Activated naive CD4-positive, alpha-beta T cell treated with anti-CD3 and anti-CD28 coated beads, Interleukin-2, amount 10 ng/mL, durations not matched to agents 7 days and 5 days (primary cell): ENCODE data around the gene ABCB11.

Source experiments
- CTCF ChIA-PET: fragments of 350-600 bp; sonication (Branson Sonifier 250); formaldehyde crosslinking; loops from one replicate; lab custom pipeline; 2021; ENCODE audit warnings: antibody characterized with exemption; lab: Charles Lee
- DNase-seq: peaks from one replicate; pipeline ENCODE4 v3.0.0-alpha.2; 2020
- H3K27ac Mint-ChIP-seq: one replicate; pipeline ENCODE4 v1.8.0; 2021; ENCODE audit warnings: mild to moderate bottlenecking, moderate library complexity, mixed read lengths
- H3K27me3 Mint-ChIP-seq: one replicate; pipeline ENCODE4 v1.8.0; 2021; ENCODE audit warnings: mild to moderate bottlenecking, mixed read lengths
- H3K36me3 Mint-ChIP-seq: one replicate; pipeline ENCODE4 v1.8.0; 2021; ENCODE audit warnings: mixed read lengths
- H3K4me1 Mint-ChIP-seq: one replicate; pipeline ENCODE4 v1.8.0; 2021; ENCODE audit warnings: mixed read lengths
- H3K4me3 Mint-ChIP-seq: one replicate; pipeline ENCODE4 v1.8.0; 2021; ENCODE audit warnings: mild to moderate bottlenecking, moderate library complexity, mixed read lengths
- H3K9me3 Mint-ChIP-seq: one replicate; pipeline ENCODE4 v1.8.0; 2021; ENCODE audit warnings: mixed read lengths

Gene ABCB11

DNA sequence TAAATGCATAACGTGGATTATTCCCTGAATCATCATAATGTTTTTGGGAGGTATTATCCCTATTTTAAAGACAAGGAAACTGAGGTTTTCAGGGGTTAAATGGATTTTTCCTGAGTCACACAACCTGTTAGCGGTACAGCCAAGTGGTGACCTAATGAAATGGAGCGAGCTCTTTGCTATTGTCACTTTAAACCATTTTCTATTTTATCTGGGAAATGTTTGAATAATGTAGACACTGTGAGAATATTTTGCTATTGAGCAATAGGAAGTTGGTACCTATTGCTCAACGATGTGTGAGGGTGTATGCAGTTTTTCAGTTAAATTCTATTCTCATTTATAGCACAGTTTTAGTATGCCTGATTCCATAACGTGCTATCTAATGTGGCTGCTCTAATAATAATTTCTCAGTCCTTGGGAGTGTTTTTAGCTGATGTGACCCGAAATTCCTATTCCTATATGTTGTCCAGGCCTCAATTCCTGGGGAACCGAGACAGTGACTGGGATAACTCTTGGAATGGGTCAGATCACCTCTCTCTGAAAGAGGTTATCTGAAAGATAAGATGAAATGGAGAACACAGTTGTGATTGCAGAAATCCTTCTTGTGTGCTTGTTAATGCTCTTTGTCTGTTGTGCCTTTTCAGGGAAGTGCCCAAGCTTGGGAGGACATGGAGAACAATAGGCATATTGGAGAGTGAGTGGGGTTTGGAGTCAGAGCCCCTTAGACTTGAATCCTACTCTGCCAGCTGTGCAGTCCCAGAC, 38.4 kb downstream of the ABCB11 start:
- Mint-ChIP-seq H3K27ac (no peak overlapping the region), H3K4me3 (no peak overlapping the region), H3K27me3 (no peaks in the 10 kb centered on the region), H3K36me3 (no peaks in the 10 kb centered on the region), H3K4me1 (no peaks in the 10 kb centered on the region), H3K9me3 (no peaks in the 10 kb centered on the region)
- no peak for DNase-seq
- CTCF ChIA-PET = interaction anchor here (0.5 kb wide), 1 partner anchor 479 kb away, joined by 3 read pairs; no protein-coding TSS in a partner anchor

DNA sequence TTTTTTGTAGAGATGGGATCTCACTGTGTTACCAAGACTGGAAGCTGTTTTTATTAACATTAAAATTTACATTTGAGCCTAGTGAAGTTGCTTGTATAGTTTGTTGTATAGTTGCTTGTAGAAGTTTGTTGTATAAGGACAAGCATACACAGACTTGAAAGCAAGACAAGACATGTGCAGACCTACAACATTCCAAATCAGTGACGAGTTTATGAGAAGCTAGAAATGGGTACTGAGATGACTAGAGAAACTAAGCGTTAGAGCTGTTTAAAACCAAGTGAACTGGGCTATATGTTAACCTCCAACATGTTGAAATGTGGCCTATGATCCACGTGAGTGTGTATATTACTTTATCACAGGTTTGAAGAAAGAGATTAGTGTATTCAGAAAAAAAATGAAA, 39.1 kb downstream of the ABCB11 start:
- no peaks in the 10 kb centered on the region for H3K4me1 Mint-ChIP-seq
- no peak overlapping the region for H3K4me3 Mint-ChIP-seq
- no peak for DNase-seq
- H3K9me3 Mint-ChIP-seq = no peaks in the 10 kb centered on the region
- no peaks in the 10 kb centered on the region for H3K27me3 Mint-ChIP-seq
- no peaks in the 10 kb centered on the region for H3K36me3 Mint-ChIP-seq
- no peak overlapping the region for H3K27ac Mint-ChIP-seq
- CTCF ChIA-PET = no interaction called here

DNA sequence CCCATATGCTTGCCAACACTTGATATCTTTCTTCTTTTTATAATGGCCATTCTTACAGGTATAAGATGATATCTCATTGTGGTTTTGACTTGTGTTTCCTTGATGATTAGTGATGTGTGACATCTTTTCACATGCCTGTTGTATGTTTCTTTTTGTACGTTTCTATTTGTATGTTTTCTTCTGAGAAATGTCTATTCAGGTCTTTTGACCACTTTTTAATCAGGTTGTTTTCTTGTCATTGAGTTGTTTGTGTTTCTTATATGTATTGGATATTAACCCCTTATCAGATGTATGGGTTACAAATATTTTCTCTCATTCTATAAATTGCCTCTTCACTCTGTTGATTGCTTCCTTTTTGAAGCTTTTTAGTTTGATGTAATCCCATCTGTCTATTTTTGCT, 42.4 kb downstream of the ABCB11 start:
- Mint-ChIP-seq H3K4me3 (no peak overlapping the region), H3K36me3 (no peaks in the 10 kb centered on the region), H3K27ac (no peak overlapping the region), H3K27me3 (no peaks in the 10 kb centered on the region), H3K9me3 (no peaks in the 10 kb centered on the region), H3K4me1 (no peaks in the 10 kb centered on the region)
- DNase-seq = no peak
- CTCF ChIA-PET = no interaction called here

DNA sequence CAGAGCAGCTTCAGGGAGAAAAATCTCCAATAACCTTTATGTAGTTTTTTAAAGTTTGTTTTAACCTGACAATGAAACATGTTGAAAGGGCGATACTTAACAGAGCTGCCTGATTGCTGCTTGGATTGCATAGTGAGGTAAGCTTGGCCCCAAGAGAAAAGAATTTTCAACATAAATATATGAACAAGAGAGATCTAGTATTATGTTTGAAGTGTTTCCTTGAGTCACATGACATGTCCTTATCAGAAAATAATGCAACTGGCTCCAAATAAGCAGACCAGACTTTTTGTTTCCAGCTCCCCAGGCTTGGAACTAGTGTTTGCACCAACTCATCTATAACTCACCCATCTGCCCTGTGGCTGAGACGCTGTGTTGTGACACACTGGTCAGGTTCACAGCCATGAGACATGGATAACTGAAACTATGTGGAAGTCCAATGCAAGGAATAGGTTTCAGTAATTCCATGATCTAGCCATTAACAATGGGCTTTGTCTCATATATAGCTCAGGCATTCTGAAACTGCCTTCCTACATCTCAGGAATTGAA, 44.7 kb downstream of the ABCB11 start:
- Mint-ChIP-seq H3K9me3 (no peaks in the 10 kb centered on the region), H3K36me3 (no peaks in the 10 kb centered on the region), H3K27me3 (no peaks in the 10 kb centered on the region), H3K27ac (no peak overlapping the region), H3K4me3 (no peak overlapping the region), H3K4me1 (no peaks in the 10 kb centered on the region)
- CTCF ChIA-PET = interaction anchor here (1.2 kb wide), 1 partner anchor 38 kb away, joined by 3 read pairs; no protein-coding TSS in a partner anchor
- no peak for DNase-seq

DNA sequence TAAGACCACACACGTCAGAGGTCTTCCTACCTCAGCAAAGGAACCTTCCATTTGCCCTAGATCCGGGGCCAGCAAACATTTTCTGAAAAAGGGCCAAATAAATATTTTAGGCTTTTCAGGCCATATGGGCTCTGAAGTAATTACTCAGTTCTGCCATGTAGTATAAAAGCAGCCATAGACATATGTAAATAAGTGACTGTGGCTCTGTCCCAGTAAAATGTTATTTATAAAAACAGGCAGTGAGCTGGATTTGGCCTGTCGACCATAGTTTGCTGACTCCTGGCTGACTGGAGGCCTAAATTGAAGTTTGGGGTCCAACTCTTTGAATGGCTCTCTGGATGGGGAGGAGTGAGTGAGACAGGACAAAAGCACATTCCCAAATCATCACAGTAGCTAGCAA, 49.5 kb downstream of the ABCB11 start:
- CTCF ChIA-PET = no interaction called here
- no peaks in the 10 kb centered on the region for H3K27me3 Mint-ChIP-seq
- no peaks in the 10 kb centered on the region for H3K9me3 Mint-ChIP-seq

DNA sequence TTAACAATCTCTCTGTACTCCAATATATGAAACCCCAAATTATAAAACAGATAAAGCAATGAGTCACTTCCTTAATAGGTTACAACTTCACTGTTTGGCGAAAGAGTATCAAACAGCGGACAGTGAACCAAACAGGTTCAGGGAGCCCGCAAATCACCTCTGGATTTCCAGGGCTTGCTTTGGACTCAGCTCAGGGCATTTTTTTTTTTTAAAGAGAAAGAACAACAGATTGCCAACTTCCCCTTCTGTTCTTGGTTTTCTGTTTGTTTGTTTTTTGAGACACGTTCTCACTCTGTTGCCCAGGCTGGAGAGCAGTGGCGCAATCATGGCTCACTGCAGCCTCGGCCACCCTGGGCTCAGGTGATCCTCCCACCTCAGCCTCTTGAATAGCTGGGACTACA, 52.7 kb downstream of the ABCB11 start:
- DNase-seq = no peak
- no peaks in the 10 kb centered on the region for H3K9me3 Mint-ChIP-seq
- CTCF ChIA-PET = interaction anchor here (1.2 kb wide), 1 partner anchor 154 kb away, joined by 3 read pairs; no protein-coding TSS in a partner anchor
- H3K27me3 Mint-ChIP-seq = no peaks in the 10 kb centered on the region
- no peak overlapping the region for H3K4me3 Mint-ChIP-seq
- H3K36me3 Mint-ChIP-seq = no peaks in the 10 kb centered on the region
- no peak overlapping the region for H3K27ac Mint-ChIP-seq
- no peaks in the 10 kb centered on the region for H3K4me1 Mint-ChIP-seq

More for the DNA sequence above, 49.5 kb downstream of the ABCB11 start:
- no peak for DNase-seq
- no peak overlapping the region for H3K27ac Mint-ChIP-seq
- no peaks in the 10 kb centered on the region for H3K36me3 Mint-ChIP-seq
- no peak overlapping the region for H3K4me3 Mint-ChIP-seq
- H3K4me1 Mint-ChIP-seq = no peaks in the 10 kb centered on the region

DNA sequence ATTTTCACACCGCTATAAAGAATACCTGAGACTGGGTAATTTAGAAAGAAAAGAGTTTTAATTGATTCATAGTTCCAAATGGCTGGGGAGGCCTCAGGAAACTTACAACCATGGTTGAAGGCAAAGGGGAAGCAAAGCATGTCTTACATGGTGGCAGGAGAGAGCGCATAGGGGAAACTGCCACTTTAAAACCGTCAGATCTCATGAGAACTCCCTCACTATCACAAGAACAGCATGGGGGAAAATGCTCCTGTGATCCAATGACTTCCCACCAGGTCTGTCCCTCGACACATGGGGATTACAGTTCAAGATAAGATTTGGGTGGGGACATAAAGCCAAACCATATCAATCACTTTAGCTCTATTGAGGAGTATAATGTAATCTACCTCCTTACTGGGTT, 53.5 kb downstream of the ABCB11 start:
- no peak overlapping the region for H3K4me3 Mint-ChIP-seq
- H3K9me3 Mint-ChIP-seq = no peaks in the 10 kb centered on the region
- no peaks in the 10 kb centered on the region for H3K4me1 Mint-ChIP-seq
- no peaks in the 10 kb centered on the region for H3K36me3 Mint-ChIP-seq
- DNase-seq = no peak
- H3K27ac Mint-ChIP-seq = no peak overlapping the region
- H3K27me3 Mint-ChIP-seq = no peaks in the 10 kb centered on the region
- CTCF ChIA-PET = interaction anchor here (1.2 kb wide), 1 partner anchor 154 kb away, joined by 3 read pairs; no protein-coding TSS in a partner anchor

DNA sequence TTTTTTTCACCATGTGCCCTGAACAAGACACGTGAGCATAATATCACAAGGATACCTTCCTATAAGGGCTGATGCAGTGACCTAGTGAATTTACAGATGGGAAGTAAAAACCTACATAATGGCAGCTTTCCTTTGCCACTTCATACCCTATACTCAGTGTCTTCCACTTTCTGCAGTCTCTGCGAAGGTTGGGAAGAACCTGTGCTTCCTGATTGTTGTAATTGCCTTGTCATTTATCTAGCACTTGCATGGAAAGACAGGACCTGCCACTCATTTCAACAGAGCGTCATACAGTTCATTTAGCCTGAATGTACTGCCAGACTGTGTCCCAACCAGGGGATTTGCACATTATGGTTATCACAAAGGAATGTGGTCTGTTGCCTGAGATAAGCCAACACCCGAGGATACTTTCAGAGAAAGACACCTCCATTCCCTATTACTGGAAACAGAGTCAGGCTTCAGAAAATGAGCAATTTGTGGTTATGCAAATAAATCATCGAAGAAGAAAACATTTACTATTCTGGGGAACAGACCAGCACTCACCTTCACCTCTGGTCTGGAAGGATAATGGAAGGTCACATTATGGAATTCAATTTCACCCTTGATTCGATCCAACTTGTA, 55.0 kb downstream of the ABCB11 start:
- CTCF ChIA-PET = no interaction called here
- Mint-ChIP-seq H3K4me3 (no peak overlapping the region), H3K4me1 (no peaks in the 10 kb centered on the region), H3K9me3 (no peaks in the 10 kb centered on the region), H3K36me3 (no peaks in the 10 kb centered on the region), H3K27ac (no peak overlapping the region), H3K27me3 (no peaks in the 10 kb centered on the region)
- DNase-seq = no peak

DNA sequence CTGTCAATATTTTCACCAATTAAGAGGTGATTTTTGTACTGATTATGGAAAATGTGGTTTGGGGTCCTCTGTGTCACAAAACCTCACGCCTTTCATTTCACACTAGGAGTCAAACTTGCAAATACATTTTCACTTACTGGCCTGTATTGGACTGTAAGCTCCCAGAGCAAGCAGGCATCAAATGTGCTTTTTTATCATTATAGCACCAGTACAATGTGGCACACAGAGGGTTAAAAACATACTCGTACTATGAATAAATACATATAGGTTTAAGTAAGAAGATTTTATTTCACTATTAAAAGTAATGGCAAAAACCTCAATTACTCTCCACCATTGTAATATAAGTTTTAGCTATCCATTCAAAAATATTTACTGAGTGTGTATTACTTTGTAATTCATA, 56.7 kb downstream of the ABCB11 start:
- Mint-ChIP-seq H3K4me3 (no peak overlapping the region), H3K27ac (no peak overlapping the region), H3K4me1 (no peaks in the 10 kb centered on the region), H3K27me3 (peaks cover 4% of the 10 kb centered on the region), H3K9me3 (no peaks in the 10 kb centered on the region), H3K36me3 (no peaks in the 10 kb centered on the region)
- no peak for DNase-seq
- CTCF ChIA-PET = no interaction called here

DNA sequence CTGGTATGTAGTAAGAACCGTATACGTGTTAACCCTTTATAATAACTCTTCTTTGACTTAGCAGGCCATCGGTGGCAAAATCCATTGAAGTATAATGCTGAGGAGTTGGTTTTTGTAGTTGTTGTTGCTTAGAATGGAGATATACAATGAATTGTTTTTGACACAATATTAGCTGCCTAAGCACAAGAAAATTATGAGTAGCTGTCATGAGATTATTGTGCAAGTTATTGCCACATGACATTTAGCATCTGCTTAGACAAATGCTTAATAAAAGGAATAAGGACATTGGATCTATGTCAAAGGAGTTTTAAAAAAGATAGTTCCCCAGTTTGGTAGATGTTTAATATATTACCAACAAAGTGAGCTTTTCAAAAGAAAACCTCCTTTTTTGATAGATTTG, 59.9 kb downstream of the ABCB11 start:
- CTCF ChIA-PET = interaction anchor here (1.1 to 2.0 kb wide), 5 partner anchors 10 to 161 kb away, joined by 3 to 9 read pairs (median 4); no protein-coding TSS in a partner anchor
- no peaks in the 10 kb centered on the region for H3K36me3 Mint-ChIP-seq
- H3K27me3 Mint-ChIP-seq = peaks cover 5% of the 10 kb centered on the region
- no peak overlapping the region for H3K27ac Mint-ChIP-seq
- H3K4me1 Mint-ChIP-seq = no peaks in the 10 kb centered on the region
- no peak for DNase-seq
- no peak overlapping the region for H3K4me3 Mint-ChIP-seq
- H3K9me3 Mint-ChIP-seq = no peaks in the 10 kb centered on the region

DNA sequence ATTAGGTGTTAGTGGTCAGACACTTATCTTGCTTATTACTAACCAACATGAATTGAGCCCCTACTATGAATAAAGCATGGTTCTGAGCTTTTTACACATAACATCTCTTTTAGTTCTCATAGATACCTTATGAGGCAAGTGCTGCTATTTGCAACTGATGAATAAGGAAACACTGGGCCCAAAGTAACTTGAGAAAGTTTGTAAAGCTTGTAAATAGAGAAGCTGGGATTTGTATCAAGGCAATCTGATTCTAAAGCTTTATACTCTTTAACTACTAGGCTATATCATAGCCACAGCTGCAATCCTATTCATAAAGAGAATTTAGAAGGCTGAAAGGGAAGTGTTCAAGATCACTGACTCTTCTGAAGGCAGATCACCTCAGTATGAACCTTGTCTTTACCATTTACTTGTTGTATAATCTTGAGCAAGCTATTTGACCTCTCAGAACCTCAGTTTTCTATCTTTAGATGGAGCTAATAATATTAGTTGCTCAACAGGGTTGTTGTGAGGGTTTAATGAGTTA, 60.4 kb downstream of the ABCB11 start:
- Mint-ChIP-seq H3K4me1 (no peaks in the 10 kb centered on the region), H3K9me3 (no peaks in the 10 kb centered on the region), H3K4me3 (no peak overlapping the region), H3K27ac (no peak overlapping the region), H3K27me3 (peaks cover 10% of the 10 kb centered on the region), H3K36me3 (no peaks in the 10 kb centered on the region)
- CTCF ChIA-PET = interaction anchor here (1.1 to 2.0 kb wide), 5 partner anchors 9 to 161 kb away, joined by 3 to 9 read pairs (median 4); no protein-coding TSS in a partner anchor
- no peak for DNase-seq

DNA sequence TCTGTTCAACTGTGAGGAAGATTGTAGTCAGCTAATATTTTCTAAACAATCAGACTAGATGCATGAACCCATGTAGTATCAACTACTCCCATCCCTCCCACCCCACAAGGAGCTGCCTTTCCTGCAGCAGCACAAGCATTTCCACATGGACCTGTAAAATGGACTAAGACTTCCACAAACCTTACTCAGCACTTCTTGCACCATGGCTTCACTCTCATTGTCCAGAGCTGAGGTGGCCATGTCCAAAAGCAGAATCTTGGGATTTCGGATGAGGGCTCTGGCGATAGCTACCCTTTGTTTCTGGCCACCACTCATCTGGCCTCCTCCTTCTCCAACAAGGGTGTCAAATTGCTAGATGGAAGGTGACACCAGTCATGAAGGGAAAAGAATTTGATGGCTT, 61.3 kb downstream of the ABCB11 start:
- Mint-ChIP-seq H3K27ac (no peak overlapping the region), H3K36me3 (no peaks in the 10 kb centered on the region), H3K9me3 (no peaks in the 10 kb centered on the region), H3K27me3 (peaks cover 12% of the 10 kb centered on the region), H3K4me1 (peaks cover 6% of the 10 kb centered on the region), H3K4me3 (no peak overlapping the region)
- DNase-seq = no peak
- CTCF ChIA-PET = interaction anchor here (1.2 to 2.0 kb wide), 5 partner anchors 8 to 172 kb away, joined by 3 to 9 read pairs (median 6); no protein-coding TSS in a partner anchor

DNA sequence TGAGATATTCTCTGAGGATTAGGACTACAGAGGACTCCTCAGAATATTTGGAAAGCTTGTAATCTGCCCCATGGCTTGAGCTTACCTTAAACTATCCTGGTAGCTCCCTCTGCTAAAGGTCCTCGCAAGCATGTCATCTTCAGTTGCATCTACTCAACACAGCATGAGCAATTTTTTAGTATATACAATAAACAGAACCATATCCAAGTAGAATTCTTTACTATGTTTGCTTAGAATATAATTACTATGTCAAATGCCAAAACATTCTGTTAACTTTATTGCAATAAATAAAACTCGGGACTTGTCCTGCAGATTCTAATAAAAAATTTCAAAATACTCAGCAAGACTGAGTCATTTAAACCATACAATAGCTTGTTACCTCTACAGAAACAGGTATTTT, 62.8 kb downstream of the ABCB11 start:
- Mint-ChIP-seq H3K27ac (no peak overlapping the region), H3K27me3 (peaks cover 12% of the 10 kb centered on the region), H3K9me3 (no peaks in the 10 kb centered on the region), H3K4me3 (no peak overlapping the region), H3K36me3 (no peaks in the 10 kb centered on the region), H3K4me1 (peaks cover 16% of the 10 kb centered on the region)
- no peak for DNase-seq
- CTCF ChIA-PET = interaction anchor here (0.7 to 1.9 kb wide), 6 partner anchors 22 to 174 kb away, joined by 3 to 10 read pairs (median 4); no protein-coding TSS in a partner anchor

DNA sequence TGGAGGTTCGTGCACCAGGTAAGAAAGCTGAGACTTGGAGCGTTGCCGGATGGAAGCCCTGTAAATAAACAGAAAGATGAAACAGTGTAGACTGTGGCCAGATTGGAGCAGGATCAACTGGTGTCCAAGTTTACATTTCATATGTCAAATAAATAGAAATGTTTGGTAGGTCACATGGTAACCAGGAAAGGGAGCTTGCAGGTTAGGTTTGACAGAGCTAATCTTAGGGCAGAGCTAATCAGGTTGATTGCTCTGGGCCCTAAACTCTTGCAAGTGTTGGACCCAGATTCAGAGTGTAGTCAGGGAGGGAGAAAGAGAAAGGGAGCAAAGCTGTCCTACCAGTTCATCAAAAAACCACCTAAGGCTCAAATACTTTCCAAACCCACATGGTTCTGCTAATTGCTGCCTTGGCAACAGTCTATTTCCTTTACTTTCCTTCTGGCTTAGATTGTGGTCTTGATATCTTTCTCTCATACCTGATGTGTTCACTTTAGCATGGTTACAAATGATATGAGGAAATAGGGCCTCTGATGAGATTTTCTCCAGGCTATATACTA, 66.8 kb downstream of the ABCB11 start:
- peaks cover 9% of the 10 kb centered on the region for H3K27me3 Mint-ChIP-seq
- no peak overlapping the region for H3K4me3 Mint-ChIP-seq
- CTCF ChIA-PET = interaction anchor here (1.0 to 5.4 kb wide), 4 partner anchors 20 to 177 kb away, joined by 3 to 42 read pairs (median 16); no protein-coding TSS in a partner anchor
- no peaks in the 10 kb centered on the region for H3K9me3 Mint-ChIP-seq
- DNase-seq = no peak
- no peaks in the 10 kb centered on the region for H3K36me3 Mint-ChIP-seq
- no peak overlapping the region for H3K27ac Mint-ChIP-seq
- H3K4me1 Mint-ChIP-seq = peaks cover 18% of the 10 kb centered on the region
